H1 (cell line): ENCODE measurements around the gene CYLD.

Experiments used
- CTCF ChIP-seq, 3 experiments: IDR thresholded peaks; 1 replicate in 2 of 3; 2 replicates in 1 of 3; pipeline versions ENCODE4 v1.5.1 to v1.6.1; 2011; ENCODE audit warnings: low read length in 3 of 3, mild to moderate bottlenecking in 3 of 3, inconsistent platforms in 2 of 3, low read depth in 1 of 3, moderate library complexity in 1 of 3; ENCODE audit not compliant: insufficient read depth in 1 of 3; ENCODE audit errors: control extremely low read depth in 1 of 3
- PHF8 ChIP-seq: fragments of 200-600 bp; sonication (generic); conservative IDR thresholded peaks from 2 replicates; pipeline ENCODE4 v1.7.1; 2012; ENCODE audit warnings: low read depth, mild to moderate bottlenecking, inconsistent platforms, low read length, moderate library complexity
- POLR2A ChIP-seq, 2 experiments: IDR thresholded peaks; 1 replicate in 1 of 2; 2 replicates in 1 of 2; pipeline ENCODE4 v1.6.1; 2011; ENCODE audit warnings: low read depth in 2 of 2, low read length in 2 of 2, mild to moderate bottlenecking in 2 of 2; ENCODE audit errors: control extremely low read depth in 1 of 2
- TAF1 ChIP-seq: IDR thresholded peaks from 2 replicates; pipeline ENCODE4 v1.6.1; 2011; ENCODE audit warnings: mild to moderate bottlenecking, low read depth, low read length
- TCF12 ChIP-seq: IDR thresholded peaks from 2 replicates; pipeline ENCODE4 v1.6.1; 2011; ENCODE audit warnings: low read depth, mild to moderate bottlenecking, low read length

GRCh38 chr16:50731989-50732832, 9.7 kb upstream of the CYLD start:
- TF ChIP-seq TAF1 = no peak
- TF ChIP-seq TCF12 = no peak
- TF ChIP-seq POLR2A (IDR thresholded peaks at IDR 0.05; ENCODE audit: control extremely low read depth in 1 of 2, low read depth in 2 of 2, low read length in 2 of 2) = no peak
- no peak for TF ChIP-seq CTCF (IDR thresholded peaks at IDR 0.05; ENCODE audit: control extremely low read depth in 1 of 3, insufficient read depth in 1 of 3, low read depth in 1 of 3, low read length in 3 of 3)
- no peak for TF ChIP-seq PHF8
